ENCODE measurements around the gene EFEMP2.

Gene EFEMP2

DNA sequence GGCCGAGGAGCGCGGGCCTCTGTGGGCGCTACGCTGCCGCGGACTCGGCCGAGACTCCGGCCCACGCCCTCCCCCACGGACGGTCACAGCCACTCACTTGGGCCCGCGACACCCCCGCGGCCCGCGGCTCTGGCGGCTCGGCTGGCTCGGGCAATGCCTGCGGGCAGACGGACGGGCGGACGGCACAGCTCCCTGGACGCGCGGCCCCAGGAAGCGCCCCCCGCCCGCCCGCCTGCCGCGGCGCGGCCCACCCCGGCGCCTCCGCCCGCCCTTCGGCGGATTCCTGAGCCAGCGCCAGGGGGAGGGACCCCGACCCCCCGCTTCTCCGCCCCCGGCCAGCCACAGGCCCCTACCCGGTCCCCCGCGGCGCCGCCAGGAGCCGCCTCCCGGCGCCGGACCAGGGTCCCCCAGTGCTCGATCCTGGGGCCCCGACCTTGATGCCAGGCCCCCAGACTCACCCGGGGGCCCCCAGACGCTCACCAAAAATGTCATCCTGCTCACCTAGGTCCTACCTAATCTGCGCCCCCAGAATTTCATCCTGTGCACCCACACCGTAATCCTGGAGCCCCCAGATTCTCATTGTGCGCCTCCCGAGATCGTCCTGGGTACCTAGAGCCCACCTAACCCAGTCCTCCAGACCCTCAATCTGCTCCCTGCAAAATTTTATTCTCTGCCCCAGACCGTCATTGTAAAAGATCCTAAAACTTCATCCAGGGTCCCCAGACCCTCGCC, at the start of gene EFEMP2:
Gene EFEMP2 (minus strand): TSS at position 215 of the 732 bp plus-strand sequence. CDS start 446 bp downstream, outside the sequence.
- peak; percentile 38 for DNase-seq (ENCODE audit: low read depth)

DNA sequence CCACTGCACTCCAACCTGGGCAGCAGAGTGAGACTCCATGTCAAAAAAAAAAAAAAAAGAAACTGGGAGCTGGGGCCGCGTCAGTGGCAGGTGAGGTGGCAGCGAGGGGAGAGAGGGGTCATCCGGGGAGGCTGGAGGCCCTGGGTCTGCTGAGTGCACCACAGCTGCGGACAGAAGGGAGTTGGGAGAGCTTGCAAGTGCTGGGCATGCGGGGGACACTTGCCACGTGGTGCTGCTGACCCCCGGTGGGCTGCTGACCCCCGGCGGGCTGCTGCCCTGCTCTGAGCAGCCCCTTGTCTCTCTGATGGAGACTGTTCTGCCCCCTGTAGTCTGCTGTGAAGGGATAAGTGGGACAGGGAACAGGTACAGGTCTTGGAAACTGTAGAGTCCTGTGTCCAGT, 49.3 kb upstream of the EFEMP2 start:
- DNase-seq (ENCODE audit: low read depth), result no peak

- no peak for DNase-seq (ENCODE audit: low read depth)
Observed at GRCh38 chr11:65921033-65921555, 48.5 kb upstream of the EFEMP2 start.

- no peak for DNase-seq (ENCODE audit: low read depth)
Observed at GRCh38 chr11:65920372-65920802, 47.8 kb upstream of the EFEMP2 start.

DNA sequence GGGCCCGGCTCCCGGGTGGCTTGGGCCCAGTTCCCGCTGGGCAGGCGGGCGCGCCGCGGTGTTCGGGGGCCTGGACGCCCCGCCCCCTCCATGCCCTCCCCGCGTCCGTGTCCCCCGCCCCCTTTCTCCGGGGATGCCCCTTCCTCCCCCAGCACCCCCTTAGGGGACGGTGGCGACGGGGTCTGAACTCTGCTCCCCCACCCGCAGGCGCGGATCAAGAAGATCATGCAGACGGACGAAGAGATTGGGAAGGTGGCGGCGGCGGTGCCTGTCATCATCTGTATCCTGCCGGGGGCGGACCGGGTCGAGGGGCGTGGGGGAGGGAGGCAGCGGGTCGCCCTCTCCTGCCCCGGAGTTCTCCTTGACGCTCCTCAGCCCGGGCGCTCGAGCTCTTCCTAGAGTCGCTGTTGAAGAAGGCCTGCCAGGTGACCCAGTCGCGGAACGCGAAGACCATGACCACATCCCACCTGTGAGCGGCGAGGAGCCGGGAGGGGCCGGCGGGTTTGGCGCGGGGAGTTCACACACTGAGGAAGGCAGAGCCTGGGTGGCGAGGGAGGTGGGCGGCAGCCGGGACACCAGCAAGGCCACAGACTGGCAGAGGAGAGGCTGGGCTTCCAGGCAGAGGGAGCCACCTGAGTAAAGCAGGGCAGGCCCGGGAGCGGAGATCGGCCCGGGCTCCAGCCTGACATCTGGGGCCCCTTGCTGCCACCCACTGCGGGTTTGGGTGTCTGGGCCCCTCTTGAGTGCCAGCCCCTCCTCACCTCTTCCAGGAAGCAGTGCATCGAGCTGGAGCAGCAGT, 47.2 kb upstream of the EFEMP2 start:
- DNase-seq (ENCODE audit: low read depth), result no peak

- peak; percentile 99 for DNase-seq (ENCODE audit: low read depth)
Observed at GRCh38 chr11:65919141-65919572, 46.6 kb upstream of the EFEMP2 start, which contains the start of gene DRAP1. TSS of gene DRAP1 (plus strand) at chr11:65919426. CDS start at chr11:65919502, 76 bp downstream.

GRCh38 chr11:65918211-65919140, 45.9 kb upstream of the EFEMP2 start, which contains the start of gene C11orf68:
TSS of gene C11orf68 (minus strand) at chr11:65919062. CDS start at chr11:65919031, 31 bp downstream.
- peak; percentile 44 for DNase-seq (ENCODE audit: low read depth)

DNA sequence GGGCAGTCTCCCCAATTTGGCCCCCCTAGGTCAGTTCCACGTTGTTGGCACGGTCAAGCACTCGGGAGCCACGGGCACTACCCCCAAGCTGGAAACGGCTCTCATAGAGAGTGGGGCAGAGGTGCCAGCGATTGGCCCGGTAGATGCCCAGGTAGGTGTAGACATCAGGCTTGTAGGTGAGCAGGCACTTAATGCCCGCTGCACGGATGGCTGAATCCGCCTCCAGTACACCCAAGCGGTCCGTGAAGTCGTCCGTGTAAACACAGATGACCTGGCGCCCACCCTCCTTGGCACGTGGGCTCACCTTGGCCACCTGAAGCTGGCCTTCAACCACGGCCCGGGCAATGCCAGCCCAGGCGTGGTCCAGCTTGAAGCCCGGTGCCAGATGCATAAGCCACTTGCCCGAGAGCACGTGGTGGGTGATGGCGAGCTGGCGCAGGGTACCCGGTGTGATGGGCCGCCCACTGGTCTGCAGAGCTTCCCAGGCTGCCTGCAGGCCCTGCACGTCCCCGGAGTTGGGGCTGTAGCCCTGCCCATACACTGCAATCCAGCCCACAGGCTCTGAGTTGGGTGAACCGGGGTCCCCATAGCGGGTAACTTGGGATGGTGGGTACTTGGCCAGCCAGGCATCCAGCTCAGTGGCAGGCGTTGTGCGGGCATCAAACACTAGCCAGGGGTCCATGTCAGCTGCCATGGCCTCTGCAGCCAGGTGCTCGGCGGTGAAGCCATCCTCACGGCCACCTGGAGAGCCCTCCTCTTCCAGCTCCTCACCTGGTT, 45.0 kb upstream of the EFEMP2 start:
- no peak for DNase-seq (ENCODE audit: low read depth)

DNA sequence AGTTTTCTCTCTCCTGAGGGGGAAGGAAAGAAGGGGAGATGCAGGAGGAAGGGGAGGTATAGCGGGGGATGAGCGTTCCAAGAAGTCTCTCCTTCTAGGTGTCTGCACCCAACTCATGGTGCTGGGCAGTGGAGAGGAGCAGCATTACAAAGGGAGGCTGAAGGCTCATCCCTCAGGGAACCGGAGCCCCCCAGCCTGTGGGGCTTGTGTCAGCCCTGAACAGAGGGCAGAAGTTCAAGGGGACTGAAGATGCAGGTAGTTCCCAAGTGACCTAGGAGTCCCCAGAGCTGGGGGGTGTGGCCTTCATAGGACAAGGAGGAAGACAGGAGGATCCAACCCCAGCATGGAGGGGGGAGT, 44.5 kb upstream of the EFEMP2 start:
- no peak for DNase-seq (ENCODE audit: low read depth)

DNA sequence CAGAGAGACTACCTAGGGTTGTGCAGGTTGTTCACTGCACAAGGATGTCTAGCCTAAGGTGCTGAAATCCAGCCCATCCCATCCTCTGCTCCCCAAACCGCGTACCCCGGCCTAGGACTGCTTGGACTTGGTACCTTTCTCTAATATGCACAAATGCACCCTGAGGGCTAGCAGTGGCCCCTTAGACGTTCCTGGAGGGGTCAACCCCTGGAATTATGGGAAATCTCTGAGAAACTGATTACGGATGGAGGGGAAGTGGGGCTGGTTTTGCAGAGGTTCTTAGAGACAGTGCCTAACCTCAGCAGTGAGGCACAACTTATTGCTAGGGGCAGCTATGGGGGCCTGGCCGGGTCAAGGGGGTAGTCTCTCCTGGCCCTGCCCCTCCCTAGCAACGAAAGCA, 43.8 kb upstream of the EFEMP2 start:
- no peak for DNase-seq (ENCODE audit: low read depth)

DNA sequence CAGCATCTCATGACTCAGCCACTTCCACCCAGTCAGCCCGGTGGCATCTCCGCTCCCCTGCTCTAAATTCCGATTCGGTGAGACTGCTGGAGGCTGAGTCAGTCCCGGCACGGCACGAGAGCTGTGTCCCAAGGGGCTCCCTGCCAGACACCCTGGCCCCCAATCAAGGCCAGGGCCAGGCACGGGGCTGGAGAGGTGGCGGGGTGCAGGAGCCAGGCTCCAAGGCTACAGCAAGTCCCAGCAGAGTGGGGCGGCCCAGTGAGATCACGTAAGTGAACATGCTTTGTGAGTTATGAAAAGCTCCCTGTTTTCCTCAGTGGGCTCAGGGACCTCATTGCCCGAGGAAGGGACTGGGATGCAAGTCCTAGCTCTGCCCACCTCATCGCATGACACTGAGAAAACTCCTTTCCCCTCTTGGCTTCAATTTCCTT, 43.2 kb upstream of the EFEMP2 start:
- peak; percentile 98 for DNase-seq (ENCODE audit: low read depth)

DNA sequence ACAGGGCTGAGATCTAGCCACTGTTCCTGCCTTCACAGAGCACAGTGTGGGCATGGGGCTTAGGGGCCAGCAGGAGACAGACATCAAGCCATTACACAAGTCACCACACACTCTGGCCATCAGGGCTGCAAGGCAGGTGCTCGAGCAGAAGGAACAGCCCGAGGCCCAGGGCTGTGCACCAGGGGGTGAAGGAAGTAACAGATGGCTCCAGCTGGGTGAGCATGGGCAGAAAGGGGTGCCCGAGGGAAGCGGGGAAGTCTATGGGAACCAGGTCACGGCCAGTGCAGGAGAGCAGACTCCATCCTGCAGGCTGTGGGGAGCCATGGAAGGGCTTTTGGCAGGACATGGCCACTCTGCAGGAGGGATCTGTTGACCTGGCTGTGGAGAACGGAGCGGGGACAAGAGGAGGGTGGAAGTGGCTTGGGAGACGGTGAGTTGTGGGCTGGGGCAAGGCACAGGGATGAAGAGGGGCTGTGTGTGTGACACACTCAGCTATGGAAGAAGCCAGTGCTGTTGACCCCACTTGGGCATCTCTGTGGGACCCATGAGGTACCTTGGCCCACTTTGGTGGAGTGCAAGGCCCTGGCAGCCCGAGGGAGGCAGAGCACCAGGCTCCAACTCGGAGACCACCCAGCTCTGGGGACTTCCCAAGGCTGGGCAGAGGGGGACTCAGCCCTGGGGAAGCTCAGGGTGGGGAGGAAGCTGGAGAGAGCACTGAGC, 42.7 kb upstream of the EFEMP2 start:
- no peak for DNase-seq (ENCODE audit: low read depth)

GRCh38 chr11:65912845-65913244, 40.2 kb upstream of the EFEMP2 start:
- DNase-seq (ENCODE audit: low read depth), result peak; percentile 86

DNA sequence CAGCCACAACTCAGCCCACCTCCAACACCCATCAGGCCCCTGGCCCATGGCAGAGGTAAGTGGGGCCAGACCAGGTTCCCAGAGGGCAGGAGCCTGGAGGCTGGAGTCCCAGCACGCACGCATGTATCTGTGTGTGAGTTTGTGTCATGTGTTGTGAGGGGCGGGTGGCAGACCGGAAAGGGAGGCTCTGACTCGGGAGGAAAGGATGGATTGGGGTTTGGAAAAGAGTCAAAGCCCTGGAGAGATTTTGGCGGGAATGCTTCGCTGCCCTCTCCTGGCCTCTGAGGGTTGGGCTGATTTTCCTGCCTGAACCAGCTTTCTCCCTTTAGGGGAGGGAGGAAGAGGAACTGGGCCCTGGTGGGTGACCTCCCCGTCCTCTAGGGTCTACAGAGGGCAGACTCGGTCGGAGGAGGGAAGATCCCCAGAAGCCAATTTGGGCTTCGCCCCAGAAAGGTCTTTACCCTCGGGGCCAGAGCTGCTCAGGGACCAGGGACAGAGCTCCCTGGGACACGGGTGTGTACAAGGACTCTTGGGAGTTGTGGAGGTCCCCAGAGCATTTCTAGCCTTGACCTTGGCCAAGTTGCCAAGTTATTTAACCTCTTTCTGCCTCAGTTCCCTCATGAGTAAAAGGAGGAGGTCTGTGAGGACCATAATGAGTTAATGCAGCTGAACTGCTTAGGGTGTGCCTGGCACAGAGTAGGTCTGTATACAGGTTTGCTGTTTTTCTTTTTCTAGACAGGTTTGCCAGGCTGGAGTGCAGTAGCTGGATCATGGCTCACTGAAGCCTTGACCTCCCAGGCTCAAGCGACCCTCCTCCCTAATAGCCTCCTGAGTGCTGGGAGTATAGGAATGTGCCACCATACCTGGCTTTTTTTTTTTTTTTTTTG, 39.3 kb upstream of the EFEMP2 start:
- peak; percentile 27 for DNase-seq (ENCODE audit: low read depth)

GRCh38 chr11:65907878-65908277, 35.3 kb upstream of the EFEMP2 start:
- no peak for DNase-seq (ENCODE audit: low read depth)

GRCh38 chr11:65906602-65907001, 34.0 kb upstream of the EFEMP2 start:
- peak; percentile 28 for DNase-seq (ENCODE audit: low read depth)

DNA sequence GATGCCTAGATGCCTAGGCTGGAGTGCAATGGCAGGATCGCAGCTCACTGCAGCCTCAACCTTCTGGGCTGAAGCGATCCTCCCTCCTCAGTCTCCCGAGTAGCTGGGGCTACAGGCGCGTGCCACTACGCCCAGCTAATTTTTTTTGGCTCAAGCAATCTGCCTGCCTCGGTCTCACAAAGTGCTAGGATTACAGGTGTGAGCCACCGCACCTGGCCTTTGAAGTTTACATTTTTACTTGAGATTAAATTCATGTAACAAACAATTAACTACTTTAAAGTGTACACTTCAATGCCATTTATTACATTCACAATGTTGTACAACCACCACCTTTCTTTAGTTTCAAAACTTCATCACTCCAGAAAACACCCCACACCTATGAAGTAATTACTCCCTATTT, 31.1 kb upstream of the EFEMP2 start:
- no peak for DNase-seq (ENCODE audit: low read depth)

DNA sequence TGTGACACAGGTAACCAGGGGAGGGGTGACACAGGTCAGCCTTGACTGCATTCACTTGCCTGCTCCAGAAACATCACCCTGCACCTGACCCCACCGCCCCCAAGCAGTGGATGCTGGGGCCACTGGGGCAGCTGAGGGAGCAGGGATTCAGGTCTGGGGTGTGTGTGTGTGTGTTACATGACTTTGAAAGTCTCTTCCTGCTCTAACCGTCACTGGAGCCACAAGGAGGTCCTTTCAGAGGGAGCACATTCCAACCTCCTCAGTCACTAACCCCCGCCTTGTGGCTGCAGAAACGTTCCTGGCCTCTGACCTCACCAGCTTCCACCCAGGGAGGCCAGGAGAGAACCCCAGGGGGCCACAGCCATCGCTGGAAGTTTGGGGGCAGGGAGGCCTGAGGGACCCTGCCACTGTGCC, 30.5 kb upstream of the EFEMP2 start:
- peak; percentile 74 for DNase-seq (ENCODE audit: low read depth)

DNA sequence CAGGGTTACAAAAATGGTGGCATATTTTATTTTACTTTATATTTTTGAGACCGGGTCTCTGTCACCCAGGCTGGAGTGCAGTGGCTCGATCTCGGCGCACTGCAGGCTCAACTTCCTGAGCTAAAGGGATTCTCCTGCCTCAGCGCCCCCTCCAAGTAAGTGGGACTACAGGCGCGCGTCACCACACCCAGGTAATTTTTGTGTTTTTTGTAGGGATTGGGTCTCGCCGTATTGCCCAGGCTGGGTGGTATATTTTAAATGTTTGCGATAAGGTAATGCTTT, 28.2 kb upstream of the EFEMP2 start:
- DNase-seq (ENCODE audit: low read depth), result no peak

All from iris pigment epithelial cell (primary cell).